ENCODE results near the gene CLIC1. TPM values are rescaled to one million over a fixed set of nuclear protein-coding genes. Genes with fewer than 3 reads are reported as not detected.
A peak's percentile ranks its signal among the peaks of the same experiment; 100 is the strongest.

CLIC1 gene
- total RNA-seq, 1 donor from 2014 or later, result 310 TPM

DNA sequence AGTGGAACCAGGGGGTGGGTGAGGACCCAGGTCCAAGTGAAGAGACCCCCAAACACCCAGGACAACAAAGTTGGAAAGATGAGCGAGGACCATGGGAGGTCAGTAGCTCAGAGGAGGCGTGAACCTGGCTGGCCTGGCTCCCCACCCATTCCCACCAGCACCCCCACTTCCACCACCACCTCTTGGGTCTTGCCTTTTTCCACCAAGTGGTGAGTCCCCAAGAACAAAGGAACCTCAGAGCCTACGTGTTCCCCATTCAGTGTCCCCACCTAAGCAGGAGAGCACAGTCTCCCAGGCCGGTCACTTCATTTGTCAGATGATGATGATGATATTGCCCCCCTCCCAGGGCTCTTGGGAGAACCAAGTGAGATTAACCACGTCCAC is 41.3 kb upstream of the CLIC1 start:
- Histone ChIP-seq H3K27me3 (ENCODE audit: low read depth) (no peaks in the 10 kb centered on the region), H3K36me3 (peaks cover 45% of the 10 kb centered on the region), H3K4me1 (peaks cover 13% of the 10 kb centered on the region), H3K4me3 (no peak overlapping the region), H3K9me3 (no peaks in the 10 kb centered on the region), H3K27ac (peak overlapping the region; percentile 50)
- TF ChIP-seq, protein P1, sequence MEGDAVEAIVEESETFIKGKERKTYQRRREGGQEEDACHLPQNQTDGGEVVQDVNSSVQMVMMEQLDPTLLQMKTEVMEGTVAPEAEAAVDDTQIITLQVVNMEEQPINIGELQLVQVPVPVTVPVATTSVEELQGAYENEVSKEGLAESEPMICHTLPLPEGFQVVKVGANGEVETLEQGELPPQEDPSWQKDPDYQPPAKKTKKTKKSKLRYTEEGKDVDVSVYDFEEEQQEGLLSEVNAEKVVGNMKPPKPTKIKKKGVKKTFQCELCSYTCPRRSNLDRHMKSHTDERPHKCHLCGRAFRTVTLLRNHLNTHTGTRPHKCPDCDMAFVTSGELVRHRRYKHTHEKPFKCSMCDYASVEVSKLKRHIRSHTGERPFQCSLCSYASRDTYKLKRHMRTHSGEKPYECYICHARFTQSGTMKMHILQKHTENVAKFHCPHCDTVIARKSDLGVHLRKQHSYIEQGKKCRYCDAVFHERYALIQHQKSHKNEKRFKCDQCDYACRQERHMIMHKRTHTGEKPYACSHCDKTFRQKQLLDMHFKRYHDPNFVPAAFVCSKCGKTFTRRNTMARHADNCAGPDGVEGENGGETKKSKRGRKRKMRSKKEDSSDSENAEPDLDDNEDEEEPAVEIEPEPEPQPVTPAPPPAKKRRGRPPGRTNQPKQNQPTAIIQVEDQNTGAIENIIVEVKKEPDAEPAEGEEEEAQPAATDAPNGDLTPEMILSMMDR (IDR thresholded peaks at IDR 0.05), result no peak
- intact Hi-C loops (cut with DNase I), result no loop called here
- DNase-seq (no peak), ATAC-seq (no peak)

- intact Hi-C loops (cut with DNase I), result no loop called here
- H3K27ac ChIP-seq, result peak within 1 kb of the TSS; percentile 50
- H3K9me3 ChIP-seq, result no peaks in the 10 kb centered on the region
- peaks cover 40% of the 10 kb centered on the region for H3K36me3 ChIP-seq
- H3K27me3 ChIP-seq (ENCODE audit: low read depth), result no peaks in the 10 kb centered on the region
- ATAC-seq, result peak; percentile 87 to 91
- DNase-seq, result peak; percentile 83
- H3K4me3 ChIP-seq, result peak within 1 kb of the TSS; percentile 33
- peaks cover 13% of the 10 kb centered on the region for H3K4me1 ChIP-seq
- TF ChIP-seq, protein P1 (IDR thresholded peaks at IDR 0.05), result no peak
These were observed 40.8 kb upstream of the CLIC1 start, which contains the start of gene VWA7 for GRCh38 chr6:31776989-31777666. Gene VWA7, minus strand, starts transcription at chr6:31777328. Its CDS starts 549 bp downstream, at chr6:31776779.

GRCh38 chr6:31776485-31776988 is 40.2 kb upstream of the CLIC1 start:
- Histone ChIP-seq H3K4me1 (peaks cover 13% of the 10 kb centered on the region), H3K27ac (peak overlapping the region; percentile 50), H3K27me3 (ENCODE audit: low read depth) (no peaks in the 10 kb centered on the region), H3K36me3 (peaks cover 34% of the 10 kb centered on the region), H3K4me3 (peak overlapping the region; percentile 33), H3K9me3 (no peaks in the 10 kb centered on the region)
- intact Hi-C loops (cut with DNase I), result no loop called here
- ATAC-seq, result peak in 1 of 2 donors; percentile 38
- TF ChIP-seq, protein P1 (IDR thresholded peaks at IDR 0.05), result no peak
- DNase-seq, result peak; percentile 57

- H3K27ac ChIP-seq, result peak overlapping the region; percentile 50
- peaks cover 27% of the 10 kb centered on the region for H3K36me3 ChIP-seq
- no peak overlapping the region for H3K4me3 ChIP-seq
- H3K4me1 ChIP-seq, result peaks cover 13% of the 10 kb centered on the region
- TF ChIP-seq, protein P1 (IDR thresholded peaks at IDR 0.05), result no peak
- DNase-seq (no peak), ATAC-seq (no peak)
- intact Hi-C loops (cut with DNase I), result no loop called here
- H3K9me3 ChIP-seq, result no peaks in the 10 kb centered on the region
- H3K27me3 ChIP-seq (ENCODE audit: low read depth), result no peaks in the 10 kb centered on the region
These were observed 39.5 kb upstream of the CLIC1 start for GRCh38 chr6:31775633-31776484.

DNA sequence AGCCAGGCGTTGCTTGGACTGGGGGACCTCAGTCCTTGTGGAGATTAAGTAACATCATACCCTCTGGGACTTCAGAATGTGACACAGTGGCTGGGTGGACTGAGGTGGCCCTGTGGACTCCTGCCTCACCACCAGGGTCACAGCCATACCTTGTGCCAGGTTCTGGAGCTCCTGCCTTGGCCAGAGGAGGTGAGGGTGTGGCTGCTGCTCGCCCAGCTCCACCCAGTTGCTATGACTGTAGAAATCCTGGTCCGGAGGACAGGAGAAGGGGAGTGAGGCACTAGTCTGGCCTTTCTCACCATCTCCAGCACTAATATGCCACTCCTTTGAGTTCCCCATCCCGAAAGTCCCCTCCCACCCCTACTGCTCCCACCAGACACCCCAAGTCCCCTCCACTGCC is 38.9 kb upstream of the CLIC1 start:
- no peaks in the 10 kb centered on the region for H3K27me3 ChIP-seq (ENCODE audit: low read depth)
- DNase-seq (no peak), ATAC-seq (no peak)
- intact Hi-C loops (cut with DNase I), result no loop called here
- H3K4me3 ChIP-seq, result no peak overlapping the region
- peaks cover 13% of the 10 kb centered on the region for H3K4me1 ChIP-seq
- TF ChIP-seq, protein P1 (IDR thresholded peaks at IDR 0.05), result no peak
- no peak overlapping the region for H3K27ac ChIP-seq
- peaks cover 20% of the 10 kb centered on the region for H3K36me3 ChIP-seq
- H3K9me3 ChIP-seq, result no peaks in the 10 kb centered on the region

Data from lower lobe of right lung (tissue), 2 donors.